Cerebellar cortex (tissue), 1 donor: ENCODE data around the gene CCL17.
"Not testable (repeated sequence)": the region's sequence is repeated elsewhere in the genome, so short reads cannot be mapped to it uniquely, and the experiment has no call there.

Source experiments
- DNase-seq: peaks from one replicate; pipeline ENCODE4 v3.0.0-alpha.2; 2015; ENCODE audit warnings: low spot score

The CCL17 gene

GRCh38 chr16:57432989-57433388, 28.4 kb downstream of the CCL17 start:
- DNase-seq, result no peak

GRCh38 chr16:57434003-57434402, 29.4 kb downstream of the CCL17 start:
- DNase-seq, result no peak

GRCh38 chr16:57435838-57436237, 31.3 kb downstream of the CCL17 start:
- no peak for DNase-seq

GRCh38 chr16:57439947-57440346, 35.4 kb downstream of the CCL17 start:
- not testable (repeated sequence) for DNase-seq

GRCh38 chr16:57440551-57440950, 36.0 kb downstream of the CCL17 start:
- not testable (repeated sequence) for DNase-seq

GRCh38 chr16:57444711-57445110, 40.1 kb downstream of the CCL17 start:
- no peak for DNase-seq

GRCh38 chr16:57445510-57445909, 40.9 kb downstream of the CCL17 start:
- no peak for DNase-seq

GRCh38 chr16:57446531-57447185, 42.1 kb downstream of the CCL17 start:
- DNase-seq, result peak; percentile 36

GRCh38 chr16:57447186-57447962, 42.8 kb downstream of the CCL17 start, which contains the start of the genes CIAPIN1 and COQ9:
CIAPIN1 (minus strand) TSS chr16:57447385; CDS start chr16:57440928, 6,457 bp downstream.
COQ9 (plus strand) TSS chr16:57447479; CDS start chr16:57447506, 27 bp downstream.
- peak; percentile 93 for DNase-seq

- no peak for DNase-seq
These were observed 47.5 kb downstream of the CCL17 start for GRCh38 chr16:57452021-57452420.

- DNase-seq, result peak; percentile 81
These were observed 57.8 kb downstream of the CCL17 start, which contains the start of gene POLR2C for GRCh38 chr16:57462209-57462977. POLR2C (plus strand) TSS chr16:57462679; CDS start chr16:57462725, 46 bp downstream.

GRCh38 chr16:57462978-57463362, 58.4 kb downstream of the CCL17 start:
- DNase-seq, result no peak

GRCh38 chr16:57464523-57464922, 60.0 kb downstream of the CCL17 start:
- no peak for DNase-seq
